HCT116 (cell line): ENCODE data around the gene KDM4E.

Experiments used
- ATF3 ChIP-seq: IDR thresholded peaks from 2 replicates; pipeline ENCODE4 v1.6.1; 2012
- CBX3 ChIP-seq: IDR thresholded peaks from 2 replicates; pipeline ENCODE4 v1.6.1; 2012; ENCODE audit warnings: low read depth
- EGR1 ChIP-seq: IDR thresholded peaks from 2 replicates; pipeline ENCODE4 v1.6.1; 2012; ENCODE audit warnings: low read depth
- MAX ChIP-seq: IDR thresholded peaks from 2 replicates; pipeline ENCODE4 v1.6.1; 2012
- POLR2A ChIP-seq: IDR thresholded peaks from 2 replicates; pipeline ENCODE4 v1.7.0; 2011; ENCODE audit warnings: borderline replicate concordance; ENCODE audit not compliant: insufficient read depth, insufficient read length; ENCODE audit errors: extremely low read depth
- POLR2AphosphoS5 ChIP-seq: IDR thresholded peaks from 2 replicates; pipeline ENCODE4 v1.6.1; 2011; ENCODE audit warnings: mild to moderate bottlenecking, low read depth, low read length, moderate library complexity
- RAD21 ChIP-seq: IDR thresholded peaks from 2 replicates; pipeline ENCODE4 v1.6.1; 2012; ENCODE audit warnings: low read depth, mild to moderate bottlenecking
- ZFX ChIP-seq: fragments of 450-650 bp; IDR thresholded peaks from 2 replicates; pipeline ENCODE4 v1.6.1; 2017
- TF ChIP-seq, protein P1 (sequence below), 3 experiments: fragments of 200-600 bp in 1 of 3; sonication (generic) in 1 of 3; IDR thresholded peaks in 2 of 3; conservative IDR thresholded peaks in 1 of 3; 2 replicates each; pipeline ENCODE4 v1.5.1; 2012 to 2017; ENCODE audit warnings: low read depth in 2 of 3, low read length in 2 of 3, antibody characterized with exemption in 1 of 3, borderline replicate concordance in 1 of 3, control low read depth in 1 of 3, mild to moderate bottlenecking in 1 of 3, mixed read lengths in 1 of 3, mixed run types in 1 of 3, moderate library complexity in 1 of 3; ENCODE audit not compliant: insufficient read depth in 1 of 3
- TF ChIP-seq, protein P2 (sequence below): IDR thresholded peaks from 2 replicates; pipeline ENCODE4 v1.6.1; 2012; ENCODE audit warnings: low read depth

DNA sequence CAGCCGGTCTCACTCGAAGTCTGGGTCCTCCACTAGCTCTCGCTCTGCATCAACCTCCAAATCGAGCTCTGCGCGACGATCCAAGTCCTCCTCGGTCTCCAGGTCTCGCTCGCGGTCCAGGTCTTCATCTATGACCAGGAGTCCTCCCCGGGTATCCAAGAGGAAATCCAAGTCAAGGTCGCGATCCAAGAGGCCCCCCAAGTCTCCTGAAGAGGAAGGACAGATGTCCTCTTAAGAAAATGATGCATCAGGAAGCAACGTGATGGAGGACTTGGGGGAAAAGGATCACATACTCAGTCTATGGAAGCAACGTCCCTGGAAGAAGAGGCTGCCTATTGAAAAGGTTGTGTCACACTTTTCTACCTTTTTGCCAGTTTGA lies 42.8 kb downstream of the KDM4E start:
- TF ChIP-seq, protein P1, sequence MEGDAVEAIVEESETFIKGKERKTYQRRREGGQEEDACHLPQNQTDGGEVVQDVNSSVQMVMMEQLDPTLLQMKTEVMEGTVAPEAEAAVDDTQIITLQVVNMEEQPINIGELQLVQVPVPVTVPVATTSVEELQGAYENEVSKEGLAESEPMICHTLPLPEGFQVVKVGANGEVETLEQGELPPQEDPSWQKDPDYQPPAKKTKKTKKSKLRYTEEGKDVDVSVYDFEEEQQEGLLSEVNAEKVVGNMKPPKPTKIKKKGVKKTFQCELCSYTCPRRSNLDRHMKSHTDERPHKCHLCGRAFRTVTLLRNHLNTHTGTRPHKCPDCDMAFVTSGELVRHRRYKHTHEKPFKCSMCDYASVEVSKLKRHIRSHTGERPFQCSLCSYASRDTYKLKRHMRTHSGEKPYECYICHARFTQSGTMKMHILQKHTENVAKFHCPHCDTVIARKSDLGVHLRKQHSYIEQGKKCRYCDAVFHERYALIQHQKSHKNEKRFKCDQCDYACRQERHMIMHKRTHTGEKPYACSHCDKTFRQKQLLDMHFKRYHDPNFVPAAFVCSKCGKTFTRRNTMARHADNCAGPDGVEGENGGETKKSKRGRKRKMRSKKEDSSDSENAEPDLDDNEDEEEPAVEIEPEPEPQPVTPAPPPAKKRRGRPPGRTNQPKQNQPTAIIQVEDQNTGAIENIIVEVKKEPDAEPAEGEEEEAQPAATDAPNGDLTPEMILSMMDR (IDR thresholded peaks at IDR 0.05 in 2 of 3, conservative IDR thresholded peaks at IDR 0.05 in 1 of 3; ENCODE audit: borderline replicate concordance in 1 of 3, insufficient read depth in 1 of 3, low read depth in 2 of 3, low read length in 2 of 3): no peak
- TF ChIP-seq POLR2AphosphoS5 (no peak), CBX3 (no peak), POLR2A (no peak), ZFX (no peak), RAD21 (no peak), MAX (no peak), ATF3 (no peak), EGR1 (no peak)
- TF ChIP-seq, protein P2, sequence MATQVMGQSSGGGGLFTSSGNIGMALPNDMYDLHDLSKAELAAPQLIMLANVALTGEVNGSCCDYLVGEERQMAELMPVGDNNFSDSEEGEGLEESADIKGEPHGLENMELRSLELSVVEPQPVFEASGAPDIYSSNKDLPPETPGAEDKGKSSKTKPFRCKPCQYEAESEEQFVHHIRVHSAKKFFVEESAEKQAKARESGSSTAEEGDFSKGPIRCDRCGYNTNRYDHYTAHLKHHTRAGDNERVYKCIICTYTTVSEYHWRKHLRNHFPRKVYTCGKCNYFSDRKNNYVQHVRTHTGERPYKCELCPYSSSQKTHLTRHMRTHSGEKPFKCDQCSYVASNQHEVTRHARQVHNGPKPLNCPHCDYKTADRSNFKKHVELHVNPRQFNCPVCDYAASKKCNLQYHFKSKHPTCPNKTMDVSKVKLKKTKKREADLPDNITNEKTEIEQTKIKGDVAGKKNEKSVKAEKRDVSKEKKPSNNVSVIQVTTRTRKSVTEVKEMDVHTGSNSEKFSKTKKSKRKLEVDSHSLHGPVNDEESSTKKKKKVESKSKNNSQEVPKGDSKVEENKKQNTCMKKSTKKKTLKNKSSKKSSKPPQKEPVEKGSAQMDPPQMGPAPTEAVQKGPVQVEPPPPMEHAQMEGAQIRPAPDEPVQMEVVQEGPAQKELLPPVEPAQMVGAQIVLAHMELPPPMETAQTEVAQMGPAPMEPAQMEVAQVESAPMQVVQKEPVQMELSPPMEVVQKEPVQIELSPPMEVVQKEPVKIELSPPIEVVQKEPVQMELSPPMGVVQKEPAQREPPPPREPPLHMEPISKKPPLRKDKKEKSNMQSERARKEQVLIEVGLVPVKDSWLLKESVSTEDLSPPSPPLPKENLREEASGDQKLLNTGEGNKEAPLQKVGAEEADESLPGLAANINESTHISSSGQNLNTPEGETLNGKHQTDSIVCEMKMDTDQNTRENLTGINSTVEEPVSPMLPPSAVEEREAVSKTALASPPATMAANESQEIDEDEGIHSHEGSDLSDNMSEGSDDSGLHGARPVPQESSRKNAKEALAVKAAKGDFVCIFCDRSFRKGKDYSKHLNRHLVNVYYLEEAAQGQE: no peak
